ENCODE results near the gene H1-8. TPM values are rescaled to one million over a fixed set of nuclear protein-coding genes. Genes with fewer than 3 reads are reported as not detected.

The H1-8 gene
- total and polyA plus RNA-seq, 9 donors, result 0.27 TPM; not detected in 8

DNA sequence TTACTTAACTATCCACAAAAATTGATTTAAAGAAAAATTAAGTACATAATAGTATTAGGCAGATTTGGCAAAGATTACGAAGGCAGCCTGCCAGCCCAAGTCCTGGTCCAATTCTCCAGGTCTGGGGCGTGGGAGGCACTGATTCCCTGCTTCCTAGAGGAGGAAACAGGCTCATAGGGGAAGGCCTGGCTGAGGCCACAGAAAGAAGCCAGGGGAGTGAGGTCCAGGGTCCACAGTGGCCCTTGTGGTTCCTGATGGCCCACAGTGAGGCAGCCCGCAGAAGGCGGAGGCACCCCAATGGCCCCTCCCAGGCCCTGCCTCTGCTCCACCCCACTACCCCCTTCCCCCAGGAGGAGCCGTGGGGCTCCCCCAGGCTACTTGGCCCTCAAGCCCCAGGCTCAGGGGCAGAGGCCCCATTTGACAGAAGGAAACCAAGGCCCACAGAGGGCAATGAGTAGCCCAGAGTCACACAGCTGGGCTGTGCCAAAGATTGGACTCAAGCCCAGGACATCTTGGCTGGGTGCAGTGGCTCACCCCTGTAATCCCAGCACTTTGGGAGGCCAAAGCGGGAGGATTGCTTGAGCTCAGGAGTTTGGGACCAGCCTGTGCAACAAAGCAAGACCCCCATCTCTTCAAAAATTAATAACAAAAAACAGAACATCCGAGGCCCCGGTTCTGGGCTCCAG lies 21.0 kb downstream of the H1-8 start:
- TF ChIP-seq, protein P1, sequence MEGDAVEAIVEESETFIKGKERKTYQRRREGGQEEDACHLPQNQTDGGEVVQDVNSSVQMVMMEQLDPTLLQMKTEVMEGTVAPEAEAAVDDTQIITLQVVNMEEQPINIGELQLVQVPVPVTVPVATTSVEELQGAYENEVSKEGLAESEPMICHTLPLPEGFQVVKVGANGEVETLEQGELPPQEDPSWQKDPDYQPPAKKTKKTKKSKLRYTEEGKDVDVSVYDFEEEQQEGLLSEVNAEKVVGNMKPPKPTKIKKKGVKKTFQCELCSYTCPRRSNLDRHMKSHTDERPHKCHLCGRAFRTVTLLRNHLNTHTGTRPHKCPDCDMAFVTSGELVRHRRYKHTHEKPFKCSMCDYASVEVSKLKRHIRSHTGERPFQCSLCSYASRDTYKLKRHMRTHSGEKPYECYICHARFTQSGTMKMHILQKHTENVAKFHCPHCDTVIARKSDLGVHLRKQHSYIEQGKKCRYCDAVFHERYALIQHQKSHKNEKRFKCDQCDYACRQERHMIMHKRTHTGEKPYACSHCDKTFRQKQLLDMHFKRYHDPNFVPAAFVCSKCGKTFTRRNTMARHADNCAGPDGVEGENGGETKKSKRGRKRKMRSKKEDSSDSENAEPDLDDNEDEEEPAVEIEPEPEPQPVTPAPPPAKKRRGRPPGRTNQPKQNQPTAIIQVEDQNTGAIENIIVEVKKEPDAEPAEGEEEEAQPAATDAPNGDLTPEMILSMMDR (IDR thresholded peaks at IDR 0.05), result no peak
- TF ChIP-seq EP300 (IDR thresholded peaks at IDR 0.05) (no peak), POLR2A (IDR thresholded peaks at IDR 0.05) (no peak)
- Histone ChIP-seq H3K9me3 (no peaks in the 10 kb centered on the region), H3K4me1 (ENCODE audit: insufficient read depth) (peaks cover 24% of the 10 kb centered on the region), H3K27me3 (no peaks in the 10 kb centered on the region), H3K36me3 (no peaks in the 10 kb centered on the region), H3K27ac (peak overlapping the region; percentile 39 to 49), H3K4me3 (no peak overlapping the region)
- 55 to 62% (median 62%) methylated on average over 7 to 8 of the region's 8 CpGs for WGBS, 3 donors
- no peak for DNase-seq
- intact Hi-C loops (cut with DNase I), result loop anchor here in 2 of 4 donors (5.0 to 10.0 kb wide), 3 partner anchors 33 to 72 kb away; no protein-coding TSS in a partner anchor

DNA sequence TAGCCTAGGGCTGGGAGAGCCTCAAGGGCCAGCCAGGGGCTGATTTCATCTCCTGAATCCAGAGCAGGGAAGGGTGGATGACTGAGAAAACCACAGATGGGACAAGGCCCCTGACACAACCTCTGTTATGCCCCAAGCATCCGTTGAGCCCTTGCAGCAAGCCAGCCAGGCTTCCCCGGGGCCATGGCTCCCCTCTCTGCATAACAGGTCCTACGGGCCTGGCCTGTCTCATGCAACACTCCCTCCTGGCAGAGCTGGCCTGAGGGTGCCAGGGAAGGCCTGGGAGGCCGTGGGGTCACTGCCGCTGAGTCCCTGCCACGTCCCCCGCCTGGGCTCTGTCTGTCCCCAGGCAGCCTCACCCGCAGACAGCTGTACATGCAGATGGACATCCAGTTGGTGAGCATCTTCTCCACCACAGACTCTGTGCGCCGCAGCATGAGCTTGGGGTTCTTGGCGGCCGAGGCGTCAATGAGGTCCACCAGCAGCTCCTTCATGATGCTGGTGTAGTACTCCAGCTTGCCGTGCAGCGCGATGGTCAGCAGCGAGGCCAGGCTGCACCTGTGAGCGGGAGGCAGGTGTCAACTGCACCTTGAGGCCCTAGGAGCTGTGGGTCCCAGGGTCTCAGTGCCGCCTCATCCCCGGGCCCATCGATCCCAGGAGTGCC lies 22.1 kb downstream of the H1-8 start:
- Histone ChIP-seq H3K27me3 (no peaks in the 10 kb centered on the region), H3K27ac (no peak overlapping the region), H3K4me1 (ENCODE audit: insufficient read depth) (peaks cover 21% of the 10 kb centered on the region), H3K4me3 (no peak overlapping the region), H3K36me3 (no peaks in the 10 kb centered on the region), H3K9me3 (no peaks in the 10 kb centered on the region)
- no peak for DNase-seq
- intact Hi-C loops (cut with DNase I), result loop anchor here in 2 of 4 donors (5.0 to 10.0 kb wide), 3 partner anchors 32 to 73 kb away; no protein-coding TSS in a partner anchor
- WGBS, 3 donors, result 91 to 94% (median 93%) methylated on average over 21 of the region's 21 CpGs
- TF ChIP-seq, protein P1 (IDR thresholded peaks at IDR 0.05), result no peak
- TF ChIP-seq POLR2A (IDR thresholded peaks at IDR 0.05) (no peak), EP300 (IDR thresholded peaks at IDR 0.05) (no peak)

DNA sequence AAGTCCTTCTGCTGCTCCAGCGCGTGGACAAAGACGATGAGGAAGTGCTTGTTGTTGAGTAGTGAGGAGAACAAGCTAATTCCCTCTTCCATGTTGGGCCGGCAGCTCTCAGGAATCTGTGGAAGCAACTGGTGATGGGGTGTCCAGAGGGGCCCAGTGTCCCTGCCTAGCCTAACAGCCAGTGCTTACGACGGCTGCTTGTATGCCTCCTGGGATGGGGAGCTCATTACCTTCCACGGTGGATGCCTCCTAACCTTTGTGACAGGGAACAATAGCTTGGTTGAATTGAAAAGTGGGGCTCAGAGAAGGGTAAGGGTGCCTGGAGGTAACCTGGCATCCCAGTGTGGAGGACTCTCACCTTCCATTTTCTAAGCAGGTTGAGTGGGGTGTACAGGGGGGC lies 22.9 kb downstream of the H1-8 start:
- no peaks in the 10 kb centered on the region for H3K36me3 ChIP-seq
- no peak for DNase-seq
- peaks cover 17% of the 10 kb centered on the region for H3K4me1 ChIP-seq (ENCODE audit: insufficient read depth)
- no peak for TF ChIP-seq EP300 (IDR thresholded peaks at IDR 0.05)
- TF ChIP-seq, protein P1 (IDR thresholded peaks at IDR 0.05), result no peak
- TF ChIP-seq POLR2A (IDR thresholded peaks at IDR 0.05), result no peak
- no peaks in the 10 kb centered on the region for H3K9me3 ChIP-seq
- no peaks in the 10 kb centered on the region for H3K27me3 ChIP-seq
- intact Hi-C loops (cut with DNase I), result loop anchor here in 1 of 4 donors (10.0 kb wide), 1 partner anchor 71 kb away; no protein-coding TSS in a partner anchor
- no peak overlapping the region for H3K27ac ChIP-seq
- no peak overlapping the region for H3K4me3 ChIP-seq
- WGBS, 3 donors, result 92 to 97% (median 96%) methylated on average over 7 of the region's 7 CpGs

DNA sequence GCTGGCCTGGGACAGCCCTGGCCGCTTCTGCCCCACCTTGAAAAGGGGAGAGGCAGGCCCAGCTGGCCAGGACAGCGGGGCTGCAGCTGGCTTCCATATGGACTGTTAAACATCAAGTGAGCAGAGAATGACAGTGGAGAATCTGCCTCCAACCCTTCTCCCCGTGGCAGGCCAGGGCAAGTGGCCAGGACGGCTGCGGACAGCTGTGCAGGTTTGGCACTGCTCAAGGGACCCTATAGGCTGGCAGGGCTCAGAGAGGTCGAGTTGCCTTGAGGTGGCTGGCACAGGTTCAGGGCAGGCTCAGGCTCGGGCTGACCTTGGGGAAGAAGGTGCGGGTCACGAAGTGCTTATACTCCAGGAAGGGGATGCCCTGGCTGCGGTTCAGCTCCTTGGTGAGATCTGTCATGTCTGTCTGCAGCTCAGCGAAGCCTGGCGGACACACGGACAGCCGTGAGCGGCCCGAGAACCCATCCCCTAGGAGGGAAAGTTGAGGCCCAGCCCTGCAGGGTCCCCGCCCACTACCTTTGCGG lies 24.3 kb downstream of the H1-8 start:
- peak in 3 of 5 donors; percentile 49 to 65 (median 57) for DNase-seq
- H3K36me3 ChIP-seq, result no peaks in the 10 kb centered on the region
- WGBS, 3 donors, result 21 to 48% (median 44%) methylated on average over 17 to 18 of the region's 18 CpGs
- peaks cover 9% of the 10 kb centered on the region for H3K4me1 ChIP-seq (ENCODE audit: insufficient read depth)
- H3K27me3 ChIP-seq, result no peaks in the 10 kb centered on the region
- TF ChIP-seq POLR2A (IDR thresholded peaks at IDR 0.05) (no peak), EP300 (IDR thresholded peaks at IDR 0.05) (no peak)
- TF ChIP-seq, protein P1 (IDR thresholded peaks at IDR 0.05), result no peak
- H3K27ac ChIP-seq, result no peak overlapping the region
- intact Hi-C loops (cut with DNase I), result loop anchor here in 1 of 4 donors (10.0 kb wide), 1 partner anchor 72 kb away; no protein-coding TSS in a partner anchor
- H3K4me3 ChIP-seq, result no peak overlapping the region
- no peaks in the 10 kb centered on the region for H3K9me3 ChIP-seq
